Natural killer cell (primary cell): ENCODE measurements around the gene SMNDC1. TPM values are rescaled to one million over a fixed set of nuclear protein-coding genes. Genes with fewer than 3 reads are reported as not detected.

Experiments used
- ATAC-seq, 3 donors: fragments of 150-1000 bp in 2 of 3; fragments of 200-7000 bp in 1 of 3; cut with Tn5 transposase; 1 replicate in 1 of 3; 2 replicates in 2 of 3; pipeline ENCODE4 v1.10.0; 2021; ENCODE audit warnings: mild to moderate bottlenecking in 2 of 3, moderate library complexity in 2 of 3
- DNase-seq, 2 donors: peaks; one replicate each; pipeline versions ENCODE4 v3.0.0 to v3.0.0-alpha.2; 2013 to 2021; ENCODE audit warnings: mixed read lengths in 1 of 2
- H3K27ac ChIP-seq: one replicate; pipeline ENCODE4 v1.5.1; 2013; ENCODE audit warnings: mild to moderate bottlenecking, low read length
- H3K27me3 ChIP-seq: one replicate; pipeline ENCODE4 v1.6.1; 2013; ENCODE audit warnings: low read length; ENCODE audit not compliant: control insufficient read depth, insufficient read depth
- H3K36me3 ChIP-seq: one replicate; pipeline ENCODE4 v1.6.1; 2013; ENCODE audit warnings: low read length; ENCODE audit not compliant: control insufficient read depth, insufficient read depth
- H3K4me1 ChIP-seq: one replicate; pipeline ENCODE4 v1.6.1; 2013; ENCODE audit warnings: low read length; ENCODE audit not compliant: control insufficient read depth, insufficient read depth
- H3K4me3 ChIP-seq: one replicate; pipeline ENCODE4 v1.5.1; 2013; ENCODE audit warnings: low read length
- H3K9me3 ChIP-seq: one replicate; pipeline ENCODE4 v1.6.1; 2013; ENCODE audit warnings: low read length; ENCODE audit not compliant: control insufficient read depth, insufficient read depth
- H3K27ac Mint-ChIP-seq, 2 donors: one replicate each; pipeline ENCODE4 v1.8.0; 2022; ENCODE audit warnings: mild to moderate bottlenecking in 2 of 2, mixed read lengths in 2 of 2, moderate library complexity in 1 of 2
- H3K27me3 Mint-ChIP-seq, 2 donors: one replicate each; pipeline ENCODE4 v1.8.0; 2022; ENCODE audit warnings: low read depth in 2 of 2, mixed read lengths in 2 of 2
- H3K36me3 Mint-ChIP-seq: one replicate; pipeline ENCODE4 v1.8.0; 2022; ENCODE audit warnings: mixed read lengths
- H3K4me1 Mint-ChIP-seq, 2 donors: one replicate each; pipeline ENCODE4 v1.8.0; 2022; ENCODE audit warnings: mixed read lengths in 2 of 2
- H3K4me3 Mint-ChIP-seq: one replicate; pipeline ENCODE4 v1.8.0; 2022; ENCODE audit warnings: mild to moderate bottlenecking, moderate library complexity, mixed read lengths
- H3K9me3 Mint-ChIP-seq, 2 donors: one replicate each; pipeline ENCODE4 v1.8.0; 2022; ENCODE audit warnings: mixed read lengths in 2 of 2
- CTCF ChIP-seq: fragments of 200-600 bp; IDR thresholded peaks from one replicate; pipeline ENCODE4 v1.8.0; 2022; ENCODE audit warnings: antibody characterized with exemption
- WGBS: methylation state at CpG from one replicate; pipeline ENCODE4 v1.1.7; 2013; ENCODE audit warnings: missing lambda C conversion rate; ENCODE audit not compliant: insufficient coverage; 5-methylcytosine and 5-hydroxymethylcytosine counted together
- intact Hi-C: fragments of 100-400 bp; cut with micrococcal nuclease; formaldehyde crosslinking; loops from one replicate; pipeline ENCODE4 v1.14.2; 2022
- total RNA-seq, 4 donors: library from RNA; stranded (reverse); fragments of 120-200 nt in 1 of 4; gene quantifications; one replicate each; pipeline versions ENCODE4 v1.2.3 to v1.2.4, GENCODE V29; 2013 to 2022

SMNDC1 gene
- total RNA-seq, 3 donors from 2014 or later (not counting 1 experiment from before 2014, with no cell fraction given): 53.3 to 56.3 (median 55.3) TPM

GRCh38 chr10:110296966-110297365 is 7.8 kb downstream of the SMNDC1 start:
- Histone ChIP-seq H3K27ac (no peak overlapping the region), H3K36me3 (peaks cover 94% of the 10 kb centered on the region), H3K4me3 (no peak overlapping the region), H3K4me1 (no peaks in the 10 kb centered on the region), H3K9me3 (no peaks in the 10 kb centered on the region), H3K27me3 (no peaks in the 10 kb centered on the region)
- Mint-ChIP-seq H3K36me3 (peaks cover 31% of the 10 kb centered on the region), H3K27ac (peak overlapping the region in 1 of 2 donors; percentile 3), H3K9me3 (no peaks in the 10 kb centered on the region), H3K4me3 (no peak overlapping the region), H3K4me1 (peaks cover 35% of the 10 kb centered on the region in 2 donors), H3K27me3 (no peaks in the 10 kb centered on the region)
- DNase-seq (no peak), ATAC-seq (no peak)
- 100% methylated on average over 1 of the region's 1 CpG for WGBS
- TF ChIP-seq CTCF: no peak
- intact Hi-C loops: no loop called here

GRCh38 chr10:110286841-110287240 is 17.9 kb downstream of the SMNDC1 start:
- Mint-ChIP-seq H3K36me3 (peaks cover 6% of the 10 kb centered on the region), H3K27me3 (no peaks in the 10 kb centered on the region)
- intact Hi-C loops: no loop called here

GRCh38 chr10:110285501-110285900 is 19.2 kb downstream of the SMNDC1 start:
- Mint-ChIP-seq H3K36me3 (peaks cover 14% of the 10 kb centered on the region), H3K4me1 (no peaks in the 10 kb centered on the region), H3K9me3 (no peaks in the 10 kb centered on the region), H3K27me3 (no peaks in the 10 kb centered on the region), H3K27ac (no peak overlapping the region), H3K4me3 (no peak overlapping the region)
- H3K4me3 ChIP-seq: no peak overlapping the region
- no peak overlapping the region for H3K27ac ChIP-seq
- WGBS: 100% methylated on average over 2 of the region's 2 CpGs
- ATAC-seq (no peak), DNase-seq (no peak)
- TF ChIP-seq CTCF: no peak
- no peaks in the 10 kb centered on the region for H3K4me1 ChIP-seq
- intact Hi-C loops: no loop called here
- H3K36me3 ChIP-seq: peaks cover 19% of the 10 kb centered on the region
- H3K9me3 ChIP-seq: no peaks in the 10 kb centered on the region
- H3K27me3 ChIP-seq: no peaks in the 10 kb centered on the region

More at GRCh38 chr10:110286841-110287240, 17.9 kb downstream of the SMNDC1 start:
- Mint-ChIP-seq H3K9me3 (no peaks in the 10 kb centered on the region), H3K27ac (no peak overlapping the region), H3K4me1 (no peaks in the 10 kb centered on the region), H3K4me3 (no peak overlapping the region)
- Histone ChIP-seq H3K27me3 (no peaks in the 10 kb centered on the region), H3K4me3 (no peak overlapping the region), H3K4me1 (no peaks in the 10 kb centered on the region), H3K36me3 (peaks cover 28% of the 10 kb centered on the region), H3K9me3 (no peaks in the 10 kb centered on the region), H3K27ac (no peak overlapping the region)
- 100% methylated on average over 2 of the region's 2 CpGs for WGBS
- no peak for ATAC-seq
- no peak for DNase-seq
- no peak for TF ChIP-seq CTCF

- intact Hi-C loops: no loop called here
- 92% methylated on average over 3 of the region's 3 CpGs for WGBS
- H3K4me3 Mint-ChIP-seq: no peak overlapping the region
- DNase-seq: no peak
- TF ChIP-seq CTCF: no peak
- H3K4me3 ChIP-seq: no peak overlapping the region
- H3K4me1 ChIP-seq: no peaks in the 10 kb centered on the region
- H3K4me1 Mint-ChIP-seq: no peaks in the 10 kb centered on the region
- H3K27me3 ChIP-seq: no peaks in the 10 kb centered on the region
- ATAC-seq: no peak
- peaks cover 14% of the 10 kb centered on the region for H3K36me3 Mint-ChIP-seq
- H3K27ac ChIP-seq: no peak overlapping the region
- peaks cover 0 to 1% of the 10 kb centered on the region in 2 donors for H3K27me3 Mint-ChIP-seq
- no peaks in the 10 kb centered on the region for H3K9me3 Mint-ChIP-seq
- H3K9me3 ChIP-seq: no peaks in the 10 kb centered on the region
- H3K27ac Mint-ChIP-seq: no peak overlapping the region
- peaks cover 8% of the 10 kb centered on the region for H3K36me3 ChIP-seq
Measured at GRCh38 chr10:110284262-110284661, 20.5 kb downstream of the SMNDC1 start.
